ENCODE data around the gene NFIX. TPM values are rescaled to one million over a fixed set of nuclear protein-coding genes. Genes with fewer than 3 reads are reported as not detected.

NFIX gene
- total RNA-seq, 1 donor from 2014 or later: 5.0 TPM

GRCh38 chr19:12987190-12987589 is 8.1 kb upstream of the NFIX start:
- no peak for DNase-seq (ENCODE audit: extremely low read depth, low read depth, low spot score)

- no peak for DNase-seq (ENCODE audit: extremely low read depth, low read depth, low spot score)
Measured at GRCh38 chr19:12987781-12988180, 7.5 kb upstream of the NFIX start.

GRCh38 chr19:12990431-12990830 is 4.8 kb upstream of the NFIX start:
- DNase-seq (ENCODE audit: extremely low read depth, low read depth, low spot score): no peak

- no peak for DNase-seq (ENCODE audit: extremely low read depth, low read depth, low spot score)
Measured at GRCh38 chr19:12990853-12991252, 4.4 kb upstream of the NFIX start.

GRCh38 chr19:12991296-12991695 is 4.0 kb upstream of the NFIX start:
- DNase-seq (ENCODE audit: extremely low read depth, low read depth, low spot score): no peak

GRCh38 chr19:12992729-12993128 is 2.5 kb upstream of the NFIX start:
- DNase-seq (ENCODE audit: extremely low read depth, low read depth, low spot score): no peak

- no peak for DNase-seq (ENCODE audit: extremely low read depth, low read depth, low spot score)
Measured at GRCh38 chr19:12993562-12993961, 1.7 kb upstream of the NFIX start.

- no peak for DNase-seq (ENCODE audit: extremely low read depth, low read depth, low spot score)
Measured at GRCh38 chr19:12995596-12996405, 526 bp downstream of the NFIX start.

GRCh38 chr19:12996406-12997094 is 1.3 kb downstream of the NFIX start:
- no peak for DNase-seq (ENCODE audit: extremely low read depth, low read depth, low spot score)

GRCh38 chr19:12997179-12997966 is 2.1 kb downstream of the NFIX start:
- DNase-seq (ENCODE audit: extremely low read depth, low read depth, low spot score): no peak

- no peak for DNase-seq (ENCODE audit: extremely low read depth, low read depth, low spot score)
Measured at GRCh38 chr19:12997967-12998940, 3.0 kb downstream of the NFIX start.

- DNase-seq (ENCODE audit: extremely low read depth, low read depth, low spot score): no peak
Measured at GRCh38 chr19:13001166-13001501, 5.9 kb downstream of the NFIX start.

- DNase-seq (ENCODE audit: extremely low read depth, low read depth, low spot score): no peak
Measured at GRCh38 chr19:13001502-13002165, 6.4 kb downstream of the NFIX start.

GRCh38 chr19:13002166-13002898 is 7.1 kb downstream of the NFIX start:
- no peak for DNase-seq (ENCODE audit: extremely low read depth, low read depth, low spot score)

- no peak for DNase-seq (ENCODE audit: extremely low read depth, low read depth, low spot score)
Measured at GRCh38 chr19:13003081-13003480, 7.8 kb downstream of the NFIX start.

- no peak for DNase-seq (ENCODE audit: extremely low read depth, low read depth, low spot score)
Measured at GRCh38 chr19:13004273-13004672, 9.0 kb downstream of the NFIX start.

- no peak for DNase-seq (ENCODE audit: extremely low read depth, low read depth, low spot score)
Measured at GRCh38 chr19:13005253-13005652, 10.0 kb downstream of the NFIX start.

GRCh38 chr19:13005861-13006370 is 10.6 kb downstream of the NFIX start:
- no peak for DNase-seq (ENCODE audit: extremely low read depth, low read depth, low spot score)

All from glomerular endothelial cell (primary cell).